ENCODE results near the gene RNF4.
"Not testable (repeated sequence)": the region's sequence is repeated elsewhere in the genome, so short reads cannot be mapped to it uniquely, and the experiment has no call there.

RNF4 gene

GRCh38 chr4:2458546-2459491, 10.1 kb upstream of the RNF4 start:
- no peak for DNase-seq

GRCh38 chr4:2459589-2460349, 9.1 kb upstream of the RNF4 start:
- DNase-seq = no peak

GRCh38 chr4:2461246-2461960, 7.5 kb upstream of the RNF4 start:
- DNase-seq = no peak

- peak; percentile 46 to 81 (median 53) for DNase-seq
Measured at GRCh38 chr4:2462218-2462991, 6.5 kb upstream of the RNF4 start.

GRCh38 chr4:2462992-2463762, 5.7 kb upstream of the RNF4 start:
- DNase-seq = no peak

- DNase-seq = no peak
Measured at GRCh38 chr4:2465032-2465431, 3.9 kb upstream of the RNF4 start.

GRCh38 chr4:2465544-2465943, 3.4 kb upstream of the RNF4 start:
- DNase-seq = not testable (repeated sequence)

GRCh38 chr4:2469192-2469984, 482 bp downstream of the RNF4 start:
- peak; percentile 52 to 91 (median 71) for DNase-seq

GRCh38 chr4:2470791-2471190, 1.9 kb downstream of the RNF4 start:
- DNase-seq = peak in 2 of 5 experiments; percentile 25 to 49

- DNase-seq = no peak
Measured at GRCh38 chr4:2472187-2472586, 3.3 kb downstream of the RNF4 start.

- no peak for DNase-seq
Measured at GRCh38 chr4:2478229-2478628, 9.3 kb downstream of the RNF4 start.

GRCh38 chr4:2480649-2481048, 11.7 kb downstream of the RNF4 start:
- DNase-seq = no peak

- no peak for DNase-seq
Measured at GRCh38 chr4:2482192-2482591, 13.3 kb downstream of the RNF4 start.

- DNase-seq = peak in 1 of 5 experiments; percentile 77
Measured at GRCh38 chr4:2482693-2483092, 13.8 kb downstream of the RNF4 start.

GRCh38 chr4:2483237-2483636, 14.3 kb downstream of the RNF4 start:
- no peak for DNase-seq

- DNase-seq = no peak
Measured at GRCh38 chr4:2484185-2484584, 15.3 kb downstream of the RNF4 start.

- DNase-seq = peak; percentile 19 to 85 (median 48)
Measured at GRCh38 chr4:2484993-2485392, 16.1 kb downstream of the RNF4 start.

GRCh38 chr4:2485956-2486355, 17.1 kb downstream of the RNF4 start:
- DNase-seq = no peak

GRCh38 chr4:2486981-2487380, 18.1 kb downstream of the RNF4 start:
- DNase-seq = no peak

- DNase-seq = peak in 1 of 5 experiments; percentile 37
Measured at GRCh38 chr4:2487632-2488031, 18.7 kb downstream of the RNF4 start.
